Measurements from ENCODE around the gene PRPSAP1.
A peak's percentile ranks its signal among the peaks of the same experiment; 100 is the strongest.

Gene PRPSAP1

GRCh38 chr17:76371656-76372628, 18.2 kb upstream of the PRPSAP1 start:
- ATAC-seq: no peak
- no peak for TF ChIP-seq CSRNP3 (CRISPR knock-in tag; IDR thresholded peaks at IDR 0.05)

- peak; percentile 82 for ATAC-seq
These were observed 16.7 kb upstream of the PRPSAP1 start for GRCh38 chr17:76370261-76370993.

GRCh38 chr17:76369804-76370203, 16.1 kb upstream of the PRPSAP1 start:
- TF ChIP-seq TOX (CRISPR knock-in tag; IDR thresholded peaks at IDR 0.05; ENCODE audit: borderline replicate concordance) (no peak), PATZ1 (CRISPR knock-in tag; IDR thresholded peaks at IDR 0.05; ENCODE audit: borderline replicate concordance) (no peak), ISL1 (CRISPR knock-in tag; IDR thresholded peaks at IDR 0.05) (no peak), ZNF70 (CRISPR knock-in tag; IDR thresholded peaks at IDR 0.05) (no peak)
- ATAC-seq: no peak

More at GRCh38 chr17:76370261-76370993, 16.7 kb upstream of the PRPSAP1 start:
- TF ChIP-seq PATZ1 (CRISPR knock-in tag; IDR thresholded peaks at IDR 0.05; ENCODE audit: borderline replicate concordance) (no peak), TOX (CRISPR knock-in tag; IDR thresholded peaks at IDR 0.05; ENCODE audit: borderline replicate concordance) (no peak), ISL1 (CRISPR knock-in tag; IDR thresholded peaks at IDR 0.05) (no peak), TSHZ2 (CRISPR knock-in tag; IDR thresholded peaks at IDR 0.05) (no peak; the same call in 1 of the 2 replicates), ZNF8 (CRISPR knock-in tag; IDR thresholded peaks at IDR 0.05) (no peak), RARB (CRISPR knock-in tag; IDR thresholded peaks at IDR 0.05) (no peak), GLIS3 (CRISPR knock-in tag; IDR thresholded peaks at IDR 0.05) (no peak)

- no peak for ATAC-seq
- TF ChIP-seq ZNF8 (CRISPR knock-in tag; IDR thresholded peaks at IDR 0.05) (no peak), POU6F1 (CRISPR knock-in tag; IDR thresholded peaks at IDR 0.05; ENCODE audit: borderline replicate concordance, low read depth) (no peak), ZC3H10 (CRISPR knock-in tag; IDR thresholded peaks at IDR 0.05) (no peak), TCF4 (CRISPR knock-in tag; IDR thresholded peaks at IDR 0.05; ENCODE audit: borderline replicate concordance) (no peak), RARB (CRISPR knock-in tag; IDR thresholded peaks at IDR 0.05) (no peak)
These were observed 15.7 kb upstream of the PRPSAP1 start for GRCh38 chr17:76369379-76369778.

All from SK-N-SH treated with all-trans-retinoic acid at 6 μM for 48 hours (cell line).